H9 (cell line): ENCODE results near the gene PRLH. TPM values are rescaled to one million over a fixed set of nuclear protein-coding genes. Genes with fewer than 3 reads are reported as not detected.

Experiments
- DNase-seq: peaks from one replicate; pipeline ENCODE4 v3.0.0-alpha.2; 2017
- H2AFZ ChIP-seq: one replicate; pipeline ENCODE4 v1.6.1; 2013; ENCODE audit warnings: mild to moderate bottlenecking, low read length, control low read depth, moderate library complexity
- H2AK5ac ChIP-seq: 2 replicates; pipeline ENCODE4 v1.6.1; 2013; ENCODE audit warnings: low read length, control low read depth, mixed read lengths; ENCODE audit not compliant: insufficient read length
- H2BK120ac ChIP-seq: one replicate; pipeline ENCODE4 v1.6.1; 2013; ENCODE audit warnings: low read depth, mild to moderate bottlenecking, low read length, control low read depth, inconsistent platforms; ENCODE audit not compliant: poor library complexity, severe bottlenecking
- H2BK12ac ChIP-seq: 2 replicates; pipeline ENCODE4 v1.6.1; 2013; ENCODE audit warnings: low read length, control low read depth, mixed read lengths, low read depth; ENCODE audit not compliant: insufficient read length
- H2BK15ac ChIP-seq: 2 replicates; pipeline ENCODE4 v1.6.1; 2013; ENCODE audit warnings: low read depth, low read length, control low read depth
- H2BK20ac ChIP-seq: one replicate; pipeline ENCODE4 v1.6.1; 2013; ENCODE audit warnings: low read depth, mild to moderate bottlenecking, low read length, control low read depth, inconsistent platforms; ENCODE audit not compliant: poor library complexity, severe bottlenecking
- H2BK5ac ChIP-seq: 2 replicates; pipeline ENCODE4 v1.6.1; 2013; ENCODE audit warnings: low read length, control low read depth, mixed read lengths; ENCODE audit not compliant: insufficient read length
- H3K14ac ChIP-seq: 2 replicates; pipeline ENCODE4 v1.6.1; 2013; ENCODE audit warnings: low read length, control low read depth; ENCODE audit not compliant: insufficient read depth
- H3K18ac ChIP-seq: 2 replicates; pipeline ENCODE4 v1.6.1; 2013; ENCODE audit warnings: low read depth, mild to moderate bottlenecking, mixed read lengths, low read length, control low read depth; ENCODE audit not compliant: insufficient read length
- H3K23ac ChIP-seq: 2 replicates; pipeline ENCODE4 v1.6.1; 2013; ENCODE audit warnings: low read length, control low read depth, mixed read lengths, low read depth; ENCODE audit not compliant: insufficient read length
- H3K23me2 ChIP-seq: 2 replicates; pipeline ENCODE4 v1.6.1; 2013; ENCODE audit warnings: low read depth, mild to moderate bottlenecking, mixed read lengths, low read length, control low read depth; ENCODE audit not compliant: insufficient read length, poor library complexity, severe bottlenecking
- H3K27ac ChIP-seq: 2 replicates; pipeline ENCODE4 v1.5.1; 2013; ENCODE audit warnings: low read length, control low read depth, mixed read lengths, low read depth; ENCODE audit not compliant: insufficient read length
- H3K27me3 ChIP-seq: 2 replicates; pipeline ENCODE4 v1.6.1; 2013; ENCODE audit warnings: low read length, control low read depth, inconsistent platforms; ENCODE audit not compliant: insufficient read depth
- H3K4ac ChIP-seq: 2 replicates; pipeline ENCODE4 v1.6.1; 2013; ENCODE audit warnings: low read depth, mild to moderate bottlenecking, control low read depth, inconsistent platforms, low read length, moderate library complexity
- H3K4me1 ChIP-seq: 2 replicates; pipeline ENCODE4 v1.6.1; 2013; ENCODE audit warnings: low read length, control low read depth, inconsistent platforms; ENCODE audit not compliant: insufficient read depth
- H3K4me2 ChIP-seq: 2 replicates; pipeline ENCODE4 v1.6.1; 2013; ENCODE audit warnings: low read length, control low read depth, mixed read lengths; ENCODE audit not compliant: insufficient read length, insufficient read depth
- H3K56ac ChIP-seq: 2 replicates; pipeline ENCODE4 v1.6.1; 2013; ENCODE audit warnings: low read depth, mild to moderate bottlenecking, mixed read lengths, low read length, control low read depth; ENCODE audit not compliant: insufficient read length
- H3K79me1 ChIP-seq: 2 replicates; pipeline ENCODE4 v1.6.1; 2013; ENCODE audit warnings: low read depth, mild to moderate bottlenecking, moderate library complexity, low read length, control low read depth, inconsistent platforms; ENCODE audit not compliant: insufficient read depth, poor library complexity, severe bottlenecking
- H3K79me2 ChIP-seq: 2 replicates; pipeline ENCODE4 v1.6.1; 2013; ENCODE audit warnings: low read length, control low read depth, inconsistent platforms; ENCODE audit not compliant: insufficient read depth
- H3K9ac ChIP-seq: 2 replicates; pipeline ENCODE4 v1.6.1; 2013; ENCODE audit warnings: low read length, control low read depth, mixed read lengths; ENCODE audit not compliant: insufficient read length; ENCODE audit errors: extremely low read depth
- H3K9me3 ChIP-seq: one replicate; pipeline ENCODE4 v1.6.1; 2013; ENCODE audit warnings: low read depth, low read length, inconsistent platforms; ENCODE audit not compliant: control insufficient read depth
- H3T11ph ChIP-seq: one replicate; pipeline ENCODE4 v1.6.1; 2013; ENCODE audit warnings: mild to moderate bottlenecking, low read length, control low read depth, inconsistent platforms
- H4K20me1 ChIP-seq: one replicate; pipeline ENCODE4 v1.6.1; 2013; ENCODE audit not compliant: control insufficient read depth, insufficient read length, insufficient read depth
- H4K5ac ChIP-seq: 2 replicates; pipeline ENCODE4 v1.6.1; 2013; ENCODE audit warnings: low read depth, mild to moderate bottlenecking, mixed read lengths, low read length, control low read depth; ENCODE audit not compliant: insufficient read length
- H4K8ac ChIP-seq: replicated peaks from 2 replicates; pipeline ENCODE4 v1.6.1; 2013; ENCODE audit warnings: low read length, control low read depth, mixed read lengths, low read depth; ENCODE audit not compliant: insufficient read length
- H4K91ac ChIP-seq: 2 replicates; pipeline ENCODE4 v1.6.1; 2013; ENCODE audit warnings: low read depth, mild to moderate bottlenecking, moderate library complexity, mixed read lengths, low read length, control low read depth; ENCODE audit not compliant: insufficient read length
- H3K27ac Mint-ChIP-seq, 3 experiments: 2 replicates in 2 of 3; 3 replicates in 1 of 3; pipeline ENCODE4 v1.8.0; 2020 to 2021; ENCODE audit warnings: mixed read lengths in 3 of 3, mild to moderate bottlenecking in 1 of 3, moderate library complexity in 1 of 3
- H3K27me3 Mint-ChIP-seq: 2 replicates; pipeline ENCODE4 v1.8.0; 2021; ENCODE audit warnings: low read depth, mild to moderate bottlenecking, moderate library complexity, mixed read lengths
- H3K36me3 Mint-ChIP-seq, 3 experiments: 2 replicates in 2 of 3; 3 replicates in 1 of 3; pipeline ENCODE4 v1.8.0; 2020 to 2021; ENCODE audit warnings: low read depth in 3 of 3, mixed read lengths in 3 of 3; ENCODE audit not compliant: insufficient read depth in 1 of 3
- H3K4me1 Mint-ChIP-seq, 2 experiments: 2 replicates each; pipeline ENCODE4 v1.8.0; 2020; ENCODE audit warnings: mixed read lengths in 2 of 2
- H3K4me3 Mint-ChIP-seq, 2 experiments: 2 replicates in 1 of 2; 3 replicates in 1 of 2; pipeline ENCODE4 v1.8.0; 2020 to 2021; ENCODE audit warnings: mild to moderate bottlenecking in 2 of 2, mixed read lengths in 2 of 2, moderate library complexity in 1 of 2
- H3K9me3 Mint-ChIP-seq, 2 experiments: 2 replicates in 1 of 2; 3 replicates in 1 of 2; pipeline ENCODE4 v1.8.0; 2020; ENCODE audit warnings: mild to moderate bottlenecking in 2 of 2, mixed read lengths in 2 of 2, moderate library complexity in 1 of 2
- WGBS: extraction: QIAGEN DNeasy Blood & Tissue Kit; methylation state at CpG from one replicate; pipeline ENCODE4 v1.1.7; 2013; ENCODE audit warnings: missing lambda C conversion rate, low lambda C conversion rate, mixed read lengths; ENCODE audit not compliant: insufficient read length; ENCODE audit errors: extremely low coverage; 5-methylcytosine and 5-hydroxymethylcytosine counted together
- total RNA-seq: library from RNA; stranded (reverse); gene quantifications from 2 replicates; pipeline ENCODE4 v1.2.1, GENCODE V29; 2021
- TF ChIP-seq, protein P1 (sequence below): fragments of 200-600 bp; sonication (generic); conservative IDR thresholded peaks from 3 replicates; pipeline ENCODE4 v1.8.0; 2021; ENCODE audit warnings: antibody characterized with exemption, mild to moderate bottlenecking

PRLH gene
- total RNA-seq, 1 experiment from 2014 or later: not detected

DNA sequence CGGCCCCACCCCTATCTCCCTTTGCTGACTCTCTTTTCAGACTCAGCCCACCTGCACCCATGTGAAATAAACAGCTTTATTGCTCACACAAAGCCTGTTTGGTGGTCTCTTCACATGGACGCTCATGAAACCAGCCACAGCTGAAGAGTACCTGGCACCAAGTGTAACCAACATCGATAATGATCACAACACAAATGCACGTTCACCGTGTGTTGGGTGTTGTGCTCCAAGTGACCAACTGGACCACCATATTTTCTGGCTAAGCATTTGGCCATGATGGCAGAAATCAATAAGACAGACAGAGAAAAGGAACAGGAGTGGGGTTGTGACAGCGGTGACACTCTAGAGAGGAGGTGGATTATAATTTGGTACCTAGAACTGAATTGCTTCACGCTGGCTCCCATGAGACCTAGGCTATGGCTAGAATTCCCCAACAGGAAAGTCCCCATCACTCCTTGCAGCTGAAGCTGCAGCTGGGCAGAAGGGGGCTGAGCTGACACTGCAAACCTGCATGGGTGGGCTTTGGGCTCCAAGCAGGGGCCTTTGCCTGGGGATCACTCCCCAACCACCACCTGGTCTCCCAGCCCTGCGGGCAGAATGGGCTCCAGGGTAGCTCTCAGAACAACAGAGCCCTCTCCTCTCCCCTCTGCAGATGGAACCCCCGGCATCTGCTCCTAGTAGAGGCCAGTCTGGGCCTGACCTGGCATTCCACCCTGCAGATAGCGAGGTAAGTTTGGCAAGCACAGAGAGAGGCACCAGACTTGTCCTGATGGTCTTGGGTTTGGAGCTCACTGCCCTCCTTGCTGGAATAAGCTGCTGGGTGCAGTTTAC lies 46.4 kb downstream of the PRLH start:
- H3K9ac ChIP-seq: no peak overlapping the region
- no peak overlapping the region for H2BK120ac ChIP-seq
- no peak overlapping the region for H2BK15ac ChIP-seq
- no peak overlapping the region; the same call in 1 of the 2 replicates for H3K4ac ChIP-seq
- no peaks in the 10 kb centered on the region for H3K9me3 ChIP-seq
- no peak overlapping the region for H3T11ph ChIP-seq
- no peak overlapping the region for H3K56ac ChIP-seq
- H3K79me2 ChIP-seq: no peaks in the 10 kb centered on the region
- no peaks in the 10 kb centered on the region for H3K27me3 ChIP-seq
- H3K9me3 Mint-ChIP-seq: peaks cover 10 to 19% of the 10 kb centered on the region in 2 experiments
- H3K14ac ChIP-seq: no peak overlapping the region
- H2AFZ ChIP-seq: no peak overlapping the region
- no CpG with 5 or more reads among the region's 10 CpGs for WGBS
- H3K27ac Mint-ChIP-seq: peak overlapping the region; percentile 18 to 97 (median 87); a peak in 5 of 7 replicates
- no peak overlapping the region for H3K4me2 ChIP-seq
- peak overlapping the region; percentile 11 for H3K18ac ChIP-seq
- DNase-seq: no peak
- no peak overlapping the region for H4K5ac ChIP-seq
- no peak overlapping the region for H3K27ac ChIP-seq
- H2BK20ac ChIP-seq: no peak overlapping the region
- no peak overlapping the region for H2BK12ac ChIP-seq
- H4K8ac ChIP-seq: no peak overlapping the region
- peaks cover 26% of the 10 kb centered on the region for H3K4me1 ChIP-seq
- TF ChIP-seq, protein P1, sequence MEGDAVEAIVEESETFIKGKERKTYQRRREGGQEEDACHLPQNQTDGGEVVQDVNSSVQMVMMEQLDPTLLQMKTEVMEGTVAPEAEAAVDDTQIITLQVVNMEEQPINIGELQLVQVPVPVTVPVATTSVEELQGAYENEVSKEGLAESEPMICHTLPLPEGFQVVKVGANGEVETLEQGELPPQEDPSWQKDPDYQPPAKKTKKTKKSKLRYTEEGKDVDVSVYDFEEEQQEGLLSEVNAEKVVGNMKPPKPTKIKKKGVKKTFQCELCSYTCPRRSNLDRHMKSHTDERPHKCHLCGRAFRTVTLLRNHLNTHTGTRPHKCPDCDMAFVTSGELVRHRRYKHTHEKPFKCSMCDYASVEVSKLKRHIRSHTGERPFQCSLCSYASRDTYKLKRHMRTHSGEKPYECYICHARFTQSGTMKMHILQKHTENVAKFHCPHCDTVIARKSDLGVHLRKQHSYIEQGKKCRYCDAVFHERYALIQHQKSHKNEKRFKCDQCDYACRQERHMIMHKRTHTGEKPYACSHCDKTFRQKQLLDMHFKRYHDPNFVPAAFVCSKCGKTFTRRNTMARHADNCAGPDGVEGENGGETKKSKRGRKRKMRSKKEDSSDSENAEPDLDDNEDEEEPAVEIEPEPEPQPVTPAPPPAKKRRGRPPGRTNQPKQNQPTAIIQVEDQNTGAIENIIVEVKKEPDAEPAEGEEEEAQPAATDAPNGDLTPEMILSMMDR: no peak
- peaks cover 64 to 74% of the 10 kb centered on the region in 2 experiments for H3K4me1 Mint-ChIP-seq
- no peaks in the 10 kb centered on the region; the same call in none of the 2 replicates for H3K27me3 Mint-ChIP-seq
- peaks cover 12 to 13% (median 12%) of the 10 kb centered on the region in 3 experiments for H3K36me3 Mint-ChIP-seq
- no peaks in the 10 kb centered on the region for H4K20me1 ChIP-seq
- no peaks in the 10 kb centered on the region for H3K23me2 ChIP-seq
- peak overlapping the region; percentile 60 for H4K91ac ChIP-seq
- H3K4me3 Mint-ChIP-seq: no peak overlapping the region
- no peaks in the 10 kb centered on the region for H3K79me1 ChIP-seq
- H2AK5ac ChIP-seq: no peak overlapping the region
- H2BK5ac ChIP-seq: no peak overlapping the region
- no peak overlapping the region for H3K23ac ChIP-seq
